Mucosa of gallbladder (tissue), 1 donor: ENCODE data around the gene ARID4A. TPM values are rescaled to one million over a fixed set of nuclear protein-coding genes. Genes with fewer than 3 reads are reported as not detected.
A peak's percentile ranks its signal among the peaks of the same experiment; 100 is the strongest.
"Not testable (repeated sequence)": the region's sequence is repeated elsewhere in the genome, so short reads cannot be mapped to it uniquely, and the experiment has no call there.

ENCODE experiments used
- DNase-seq: peaks from one replicate; pipeline ENCODE4 v3.0.0-alpha.2; 2020; ENCODE audit warnings: low spot score
- total RNA-seq: library from RNA; stranded (reverse); gene quantifications from one replicate; pipeline ENCODE4 v1.2.1, GENCODE V29; 2021
- donor health status: DM: no; HTN: no; CAD: no.

ARID4A gene
- total RNA-seq, 1 donor from 2014 or later: 25.3 TPM

DNA sequence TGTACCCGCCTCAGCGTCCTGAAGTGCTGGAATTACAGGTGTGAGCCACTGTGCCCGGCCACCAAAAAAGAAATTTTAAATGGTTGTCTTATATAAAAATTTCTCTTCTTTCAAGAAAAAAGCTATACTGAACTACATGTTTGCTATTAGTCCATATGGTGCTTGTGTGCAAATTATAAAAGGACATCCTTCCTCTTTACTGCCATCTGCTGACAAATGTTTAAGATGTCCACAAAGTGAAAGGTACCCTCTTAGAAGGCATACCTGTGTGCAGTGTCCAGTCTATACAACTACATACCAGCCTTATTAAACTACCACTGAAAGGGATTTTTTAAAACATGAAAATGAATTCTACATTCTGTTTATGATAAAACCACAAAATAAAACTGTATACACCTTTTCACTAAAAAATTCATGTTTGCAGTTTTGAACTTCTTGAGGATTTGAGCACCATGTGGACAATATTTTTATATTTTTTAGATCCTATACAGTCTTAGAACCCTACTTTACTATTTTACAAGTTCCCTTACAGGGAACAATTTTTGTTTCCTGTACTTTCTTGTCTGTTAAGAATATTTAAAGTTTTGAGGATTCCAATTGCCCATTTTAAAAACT is 64.5 kb downstream of the ARID4A start:
- DNase-seq: no peak

DNA sequence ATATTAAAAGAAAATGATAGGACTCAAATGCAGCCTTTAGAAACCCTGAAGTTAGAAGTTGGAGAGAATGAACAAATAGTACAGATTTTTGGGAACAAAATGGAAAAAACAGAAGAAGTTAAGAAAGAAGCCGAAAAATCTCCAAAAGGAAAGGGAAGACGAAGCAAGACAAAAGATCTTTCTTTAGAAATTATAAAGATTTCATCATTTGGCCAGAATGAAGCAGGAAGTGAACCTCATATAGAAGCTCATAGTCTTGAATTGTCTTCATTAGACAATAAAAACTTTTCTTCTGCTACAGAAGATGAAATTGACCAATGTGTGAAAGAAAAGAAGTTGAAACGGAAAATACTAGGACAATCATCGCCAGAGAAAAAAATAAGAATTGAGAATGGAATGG is 66.0 kb downstream of the ARID4A start:
- no peak for DNase-seq

DNA sequence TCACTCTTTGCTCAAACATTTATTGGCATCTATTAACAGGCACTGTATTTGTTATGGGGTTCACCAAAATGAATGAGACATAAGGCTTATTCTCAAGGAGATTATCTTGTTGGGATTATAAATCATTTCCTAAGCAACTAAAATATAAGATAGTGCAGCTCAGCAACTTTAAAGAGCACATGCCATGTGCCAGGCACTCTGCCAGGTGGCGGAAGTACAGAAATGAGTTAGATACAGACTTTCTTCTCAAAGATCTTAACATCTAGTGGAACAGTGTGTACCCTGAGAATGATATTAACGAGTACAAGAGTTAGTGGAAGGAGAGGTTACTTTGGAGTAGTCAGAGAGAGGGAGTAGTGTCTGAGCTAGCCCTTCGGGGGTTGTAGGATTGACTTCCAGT is 68.9 kb downstream of the ARID4A start:
- DNase-seq: no peak

DNA sequence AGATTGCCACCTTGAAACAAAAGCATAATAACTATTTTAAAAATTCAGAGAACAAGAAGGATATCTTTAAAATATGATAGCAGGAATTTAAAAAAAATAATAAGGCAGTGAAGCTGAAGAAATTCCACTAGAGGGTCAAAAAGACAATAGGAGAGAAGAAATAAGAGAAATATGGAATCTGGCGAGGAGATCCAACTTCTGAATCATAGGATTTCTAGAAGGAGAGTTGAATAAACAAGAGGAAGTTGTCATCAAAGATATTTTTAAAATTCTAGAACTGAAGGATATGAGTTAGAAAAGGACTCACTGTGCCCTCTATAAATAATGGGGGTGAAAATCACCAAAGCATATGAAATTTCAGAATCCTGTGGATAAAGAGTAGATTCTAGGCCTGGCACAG is 70.6 kb downstream of the ARID4A start:
- no peak for DNase-seq

DNA sequence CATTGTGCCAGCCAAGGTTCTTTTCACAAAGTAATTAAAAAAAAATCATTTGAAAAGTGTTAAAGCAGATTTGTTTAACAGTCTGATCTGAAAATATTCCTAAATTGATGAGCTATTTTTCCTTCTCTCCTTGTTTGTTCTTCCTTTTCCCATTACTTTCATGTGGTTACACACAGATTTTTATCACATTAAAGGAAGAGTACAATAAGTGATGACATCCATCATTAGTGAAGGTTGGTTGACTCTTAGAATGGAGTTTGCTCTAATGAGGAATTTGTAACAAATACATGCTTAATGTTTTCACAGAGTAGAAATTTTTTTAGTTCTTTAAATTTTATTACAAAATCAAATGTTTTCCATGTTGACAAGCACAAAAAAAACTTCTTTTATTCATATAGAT is 78.4 kb downstream of the ARID4A start:
- no peak for DNase-seq

DNA sequence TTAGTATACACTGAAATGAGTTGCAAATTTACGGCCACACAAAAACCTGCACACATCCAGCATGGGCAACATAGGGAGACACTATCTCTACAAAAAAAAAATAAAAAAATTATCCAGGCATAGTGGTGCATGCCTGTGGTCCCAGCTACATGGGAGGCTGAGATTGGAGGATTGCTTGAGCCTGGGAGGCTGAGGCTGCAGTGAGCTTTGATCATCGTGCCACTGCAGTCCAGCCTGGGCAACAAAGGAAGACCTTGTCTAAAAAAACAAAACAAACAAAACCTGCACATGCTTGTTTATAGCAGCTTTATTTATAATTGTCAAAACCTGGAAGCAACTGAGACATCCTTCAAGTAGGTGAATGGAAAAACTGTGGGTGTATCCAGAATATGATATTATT is 92.5 kb downstream of the ARID4A start:
- DNase-seq: no peak

DNA sequence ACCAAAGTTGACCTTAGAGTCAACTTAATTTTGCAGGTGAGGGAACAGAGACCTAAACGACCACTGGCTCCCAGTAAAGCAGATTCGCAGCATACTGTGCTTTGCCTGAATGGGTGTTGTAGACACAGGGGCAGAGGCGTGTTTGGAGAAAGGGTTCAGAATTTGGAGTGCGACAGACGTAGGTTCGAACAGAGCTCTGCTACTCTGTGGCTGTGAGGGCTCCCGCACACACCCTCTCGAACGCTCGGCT is 97.1 kb downstream of the ARID4A start:
- DNase-seq: no peak

DNA sequence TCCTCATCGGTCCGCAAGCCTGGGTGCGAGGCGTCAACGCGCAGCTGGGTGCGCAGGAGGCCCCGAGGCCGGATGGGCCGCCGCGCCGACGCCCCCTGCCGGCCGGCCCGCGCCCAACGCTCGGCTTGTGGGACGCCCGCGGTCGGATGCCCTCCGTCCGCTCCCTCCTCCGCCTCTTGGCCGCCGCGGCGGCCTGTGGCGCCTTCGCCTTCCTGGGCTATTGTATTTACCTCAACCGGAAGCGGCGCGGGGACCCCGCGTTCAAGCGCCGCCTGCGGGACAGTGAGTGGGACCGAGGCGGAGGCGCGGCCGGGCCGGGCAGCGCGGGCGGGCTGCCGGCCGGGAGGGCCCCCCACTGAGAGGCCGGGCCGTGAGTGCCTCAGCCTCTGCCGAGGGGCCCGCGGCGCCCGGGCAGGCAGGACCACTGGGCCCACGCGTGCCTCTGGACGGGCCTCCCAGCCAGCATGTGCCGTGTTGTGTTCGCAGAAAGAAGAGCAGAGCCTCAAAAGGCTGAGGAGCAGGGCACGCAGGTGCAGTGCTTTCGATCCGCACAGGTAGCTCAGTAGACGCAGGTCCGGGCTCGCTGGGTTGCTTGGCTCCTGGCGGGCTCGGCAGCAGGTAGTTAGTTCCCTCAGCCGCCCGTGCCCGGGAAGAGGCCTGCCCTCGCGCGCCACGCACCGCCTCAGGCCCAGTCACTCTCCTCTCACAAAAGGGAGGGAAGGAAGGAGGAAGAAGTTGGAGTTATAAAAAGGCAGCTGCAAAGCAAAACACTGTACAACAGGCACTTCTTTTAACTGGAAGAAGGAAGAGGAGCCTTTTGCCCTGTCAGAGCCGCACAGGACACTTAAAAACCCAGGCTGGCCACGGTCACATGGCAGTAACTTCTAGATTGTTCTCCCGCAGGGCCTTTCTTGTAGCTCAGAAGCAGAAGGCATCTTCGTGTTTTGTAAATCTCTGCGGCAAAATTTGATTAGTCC is 97.7 kb downstream of the ARID4A start, which contains the start of gene TOMM20L:
Gene TOMM20L (plus strand): TSS at position 119 of the 977 bp plus-strand sequence. CDS start 28 bp downstream, at position 147.
- DNase-seq: peak; percentile 70

DNA sequence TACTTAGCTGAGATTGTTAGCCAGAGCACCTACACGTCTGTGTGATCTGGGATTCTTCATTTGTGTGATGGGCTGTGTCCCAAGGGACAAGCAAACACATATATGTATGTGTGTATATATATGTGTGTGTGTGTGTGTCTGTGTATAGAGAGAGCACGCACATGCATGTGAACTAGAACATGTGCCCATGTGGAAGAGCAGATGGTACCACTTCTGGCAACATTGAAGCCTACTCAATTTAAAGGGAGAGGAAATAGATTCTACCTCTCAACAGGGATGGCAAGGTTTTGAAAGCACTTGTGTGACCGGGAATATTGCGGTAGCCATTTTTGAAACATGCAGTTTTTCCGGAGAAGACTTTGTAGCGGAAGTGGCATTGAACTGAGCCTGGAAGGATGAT is 98.8 kb downstream of the ARID4A start:
- DNase-seq: no peak

DNA sequence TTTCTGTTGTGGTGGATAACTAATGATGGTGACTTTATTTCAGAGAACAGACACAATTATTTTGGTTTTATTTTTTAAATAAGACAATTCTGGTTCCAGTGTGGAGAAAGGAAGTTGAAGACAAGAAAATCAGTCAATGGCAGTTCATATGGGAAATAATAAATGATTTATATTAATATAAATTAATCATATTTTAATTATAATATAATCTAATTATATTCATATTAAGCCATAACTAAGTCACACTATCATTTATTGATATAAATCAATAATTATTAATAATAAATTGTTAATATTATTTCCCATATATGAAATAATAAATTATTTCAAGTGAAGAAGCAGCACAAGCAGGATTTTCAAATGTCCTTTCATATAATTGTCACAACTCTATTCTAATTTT is 100.1 kb downstream of the ARID4A start:
- no peak for DNase-seq

- DNase-seq: no peak
Measured at GRCh38 chr14:58398895-58399294, 100.5 kb downstream of the ARID4A start.

- no peak for DNase-seq
Measured at GRCh38 chr14:58401587-58401986, 103.2 kb downstream of the ARID4A start.

DNA sequence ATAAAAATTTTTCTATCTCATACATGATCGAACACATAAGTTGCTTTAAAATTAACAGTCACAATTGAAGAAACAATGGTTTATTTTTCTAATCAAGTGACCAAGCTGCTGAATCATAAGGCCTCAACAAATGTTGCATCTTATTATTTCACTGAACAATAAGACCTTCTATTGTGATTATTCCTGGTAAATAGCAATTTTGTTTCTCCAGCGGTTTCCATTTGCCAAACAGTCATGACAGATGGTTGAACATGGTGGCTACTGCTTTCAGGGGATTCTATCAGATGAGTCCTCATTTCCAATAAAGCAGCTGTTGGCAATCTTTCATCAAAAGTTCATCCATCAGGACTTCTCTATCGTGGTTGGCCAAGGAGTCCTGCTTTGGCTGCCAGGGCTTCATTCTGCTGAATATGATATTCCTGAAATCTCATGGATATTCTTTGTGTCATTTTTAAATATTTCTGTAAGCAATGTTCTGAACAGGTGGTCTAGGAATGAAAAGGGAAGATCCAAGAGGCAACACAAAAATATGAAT is 110.4 kb downstream of the ARID4A start:
- no peak for DNase-seq

DNA sequence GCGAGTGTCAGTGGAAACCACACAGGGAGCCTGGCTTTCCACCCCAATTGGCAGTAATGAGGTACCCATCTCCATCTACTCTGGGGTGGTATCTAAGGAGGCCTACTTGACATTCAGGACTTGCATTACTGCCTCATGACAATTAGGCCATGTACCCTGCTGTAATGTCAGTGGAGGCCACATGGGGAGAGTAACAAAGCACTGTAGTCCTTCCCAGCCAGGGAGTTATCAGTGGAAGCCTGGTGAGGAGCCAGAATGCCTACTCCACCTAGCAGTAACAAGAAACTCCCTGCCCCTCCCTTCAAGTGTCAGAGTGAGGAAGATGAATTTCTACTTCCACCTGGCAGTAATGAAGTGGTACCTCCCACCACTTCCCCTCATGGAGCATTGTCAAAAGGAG is 116.5 kb downstream of the ARID4A start:
- no peak for DNase-seq

GRCh38 chr14:58415636-58416547 is 117.5 kb downstream of the ARID4A start:
- DNase-seq: no peak

- DNase-seq: not testable (repeated sequence)
Measured at GRCh38 chr14:58416934-58417333, 118.6 kb downstream of the ARID4A start.

Other genes with a start within 250 kb of the ARID4A start
- gene ARMH4, start 146.3 kb upstream of the ARID4A start, total RNA-seq: 10.0 TPM
- gene ACTR10, start 98.4 kb upstream of the ARID4A start, total RNA-seq: 52.5 TPM
- gene PSMA3, start 53.7 kb upstream of the ARID4A start, total RNA-seq: 91.2 TPM
- gene TOMM20L, start 97.4 kb downstream of the ARID4A start, total RNA-seq: not detected
- gene TIMM9, start 129.0 kb downstream of the ARID4A start, total RNA-seq: 29.8 TPM
- 16.0 TPM for gene KIAA0586, start 129.2 kb downstream of the ARID4A start, total RNA-seq